HFFc6 (cell line): Measurements from ENCODE around the gene PPP1R12B. TPM values are rescaled to one million over a fixed set of nuclear protein-coding genes. Genes with fewer than 3 reads are reported as not detected.

Experiments used
- DNase-seq: peaks from one replicate; pipeline ENCODE4 v3.0.0-alpha.2; 2018
- H3K27ac Mint-ChIP-seq: 2 replicates; pipeline ENCODE4 v1.8.0; 2020; ENCODE audit warnings: mild to moderate bottlenecking, mixed read lengths
- H3K27me3 Mint-ChIP-seq: 2 replicates; pipeline ENCODE4 v1.8.0; 2021; ENCODE audit warnings: mild to moderate bottlenecking, moderate library complexity, mixed read lengths; ENCODE audit not compliant: insufficient read depth
- H3K36me3 Mint-ChIP-seq: 2 replicates; pipeline ENCODE4 v1.8.0; 2021; ENCODE audit warnings: low read depth, mixed read lengths
- H3K4me1 Mint-ChIP-seq: 2 replicates; pipeline ENCODE4 v1.8.0; 2020; ENCODE audit warnings: low read depth, mixed read lengths
- H3K4me3 Mint-ChIP-seq: 2 replicates; pipeline ENCODE4 v1.8.0; 2020; ENCODE audit warnings: mild to moderate bottlenecking, moderate library complexity, mixed read lengths
- H3K9me3 Mint-ChIP-seq: 2 replicates; pipeline ENCODE4 v1.8.0; 2020; ENCODE audit warnings: mild to moderate bottlenecking, mixed read lengths
- total RNA-seq, 6 experiments: library from RNA; stranded (reverse); fragmentation: NEBNext Ultra II Directional; extraction: Animal tissue kit (Norgen Biotek cat#: 25700); gene quantifications; 2 replicates in 1 of 6; 3 replicates in 5 of 6; pipeline ENCODE4 v1.2.3, GENCODE V29; 2021
- TF ChIP-seq, protein P1 (sequence below): fragments of 200-600 bp; sonication (generic); IDR thresholded peaks from 2 replicates; pipeline ENCODE4 v1.5.0; 2021; ENCODE audit warnings: antibody characterized with exemption, mild to moderate bottlenecking

PPP1R12B gene
- total RNA-seq, 6 experiments from 2014 or later: 5.3 to 9.9 (median 6.9) TPM

DNA sequence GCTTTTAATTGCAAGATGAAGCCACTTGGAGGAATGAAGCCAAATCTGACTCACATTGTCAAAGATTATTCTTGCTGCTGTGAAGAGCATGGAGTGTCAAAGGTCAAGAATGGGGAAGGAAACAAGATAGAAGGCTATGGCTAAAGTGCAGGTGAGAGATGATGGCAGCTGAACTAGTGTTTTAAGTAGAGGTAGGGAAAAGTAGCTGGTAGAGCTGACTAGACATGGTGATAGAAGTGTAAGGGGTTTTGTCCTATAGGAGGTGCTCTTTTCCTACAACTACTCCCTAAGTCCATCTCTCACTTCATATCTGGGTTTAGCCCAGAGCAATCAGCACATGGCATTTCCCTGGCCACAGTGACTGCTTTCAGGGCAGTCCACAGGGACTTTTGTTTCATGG lies 18.6 kb upstream of the PPP1R12B start:
- DNase-seq: no peak
- Mint-ChIP-seq H3K4me3 (no peak overlapping the region), H3K4me1 (no peaks in the 10 kb centered on the region), H3K9me3 (no peaks in the 10 kb centered on the region), H3K27me3 (no peaks in the 10 kb centered on the region; the same call in 1 of the 2 replicates), H3K36me3 (peaks cover 17% of the 10 kb centered on the region), H3K27ac (no peak overlapping the region)
- TF ChIP-seq, protein P1, sequence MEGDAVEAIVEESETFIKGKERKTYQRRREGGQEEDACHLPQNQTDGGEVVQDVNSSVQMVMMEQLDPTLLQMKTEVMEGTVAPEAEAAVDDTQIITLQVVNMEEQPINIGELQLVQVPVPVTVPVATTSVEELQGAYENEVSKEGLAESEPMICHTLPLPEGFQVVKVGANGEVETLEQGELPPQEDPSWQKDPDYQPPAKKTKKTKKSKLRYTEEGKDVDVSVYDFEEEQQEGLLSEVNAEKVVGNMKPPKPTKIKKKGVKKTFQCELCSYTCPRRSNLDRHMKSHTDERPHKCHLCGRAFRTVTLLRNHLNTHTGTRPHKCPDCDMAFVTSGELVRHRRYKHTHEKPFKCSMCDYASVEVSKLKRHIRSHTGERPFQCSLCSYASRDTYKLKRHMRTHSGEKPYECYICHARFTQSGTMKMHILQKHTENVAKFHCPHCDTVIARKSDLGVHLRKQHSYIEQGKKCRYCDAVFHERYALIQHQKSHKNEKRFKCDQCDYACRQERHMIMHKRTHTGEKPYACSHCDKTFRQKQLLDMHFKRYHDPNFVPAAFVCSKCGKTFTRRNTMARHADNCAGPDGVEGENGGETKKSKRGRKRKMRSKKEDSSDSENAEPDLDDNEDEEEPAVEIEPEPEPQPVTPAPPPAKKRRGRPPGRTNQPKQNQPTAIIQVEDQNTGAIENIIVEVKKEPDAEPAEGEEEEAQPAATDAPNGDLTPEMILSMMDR: no peak

DNA sequence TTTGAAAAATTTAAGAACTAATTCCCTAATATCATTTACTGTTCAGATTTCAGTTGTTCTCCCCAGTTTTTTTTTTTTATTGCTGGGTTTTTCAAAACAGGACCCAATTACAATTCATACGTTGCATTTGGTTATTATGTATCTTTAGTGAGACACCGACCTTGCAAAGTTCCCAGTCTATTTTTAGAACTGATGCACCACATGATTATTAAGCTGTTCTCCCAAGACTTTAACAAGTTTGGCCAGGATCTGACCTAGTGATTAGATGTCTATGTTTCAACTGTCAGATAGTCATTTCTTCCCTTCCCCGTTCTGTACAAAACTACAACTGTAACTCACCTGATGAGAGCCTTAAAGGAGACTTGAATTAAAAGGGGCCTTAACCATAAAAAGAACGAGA lies 14.6 kb upstream of the PPP1R12B start:
- no peaks in the 10 kb centered on the region for H3K9me3 Mint-ChIP-seq
- peaks cover 17% of the 10 kb centered on the region for H3K36me3 Mint-ChIP-seq
- H3K4me3 Mint-ChIP-seq: no peak overlapping the region
- H3K4me1 Mint-ChIP-seq: no peaks in the 10 kb centered on the region
- DNase-seq: no peak
- H3K27me3 Mint-ChIP-seq: no peaks in the 10 kb centered on the region; the same call in 1 of the 2 replicates
- TF ChIP-seq, protein P1: no peak
- no peak overlapping the region; the same call in 1 of the 2 replicates for H3K27ac Mint-ChIP-seq

DNA sequence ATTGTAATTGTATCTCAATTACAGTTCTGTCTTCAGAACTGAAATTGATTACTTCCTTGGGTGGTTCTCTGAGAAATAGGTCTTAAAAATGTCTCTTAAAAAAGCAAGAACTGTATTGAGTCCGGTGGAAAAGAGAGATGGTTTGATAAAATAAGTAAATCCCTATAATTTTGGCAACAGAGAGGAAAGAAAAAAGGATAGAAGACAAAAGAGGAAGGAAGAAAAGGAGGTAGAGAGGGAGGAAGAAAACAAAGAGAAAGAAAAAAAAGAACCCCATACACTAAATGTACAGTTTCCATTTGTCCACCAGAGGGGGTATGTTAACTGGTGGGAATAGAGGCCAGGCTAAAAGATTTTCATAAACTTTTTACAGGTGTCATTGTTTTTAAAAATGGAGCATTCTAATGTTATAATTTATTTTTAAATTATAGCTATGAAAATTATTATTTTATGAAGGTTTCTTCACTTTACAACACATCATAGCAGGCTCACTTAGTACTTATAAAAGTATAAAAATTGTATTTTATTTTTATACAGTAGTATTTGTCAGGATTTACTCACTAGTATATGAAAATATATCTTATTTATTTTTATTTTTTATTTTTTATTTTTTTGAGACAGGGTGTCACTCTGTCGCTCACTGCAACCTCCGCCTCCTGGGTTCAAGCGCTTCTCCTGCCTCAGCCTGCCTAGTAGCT lies 4.7 kb upstream of the PPP1R12B start:
- DNase-seq: peak; percentile 54
- H3K9me3 Mint-ChIP-seq: no peaks in the 10 kb centered on the region
- peak overlapping the region; percentile 74 for H3K4me3 Mint-ChIP-seq
- H3K36me3 Mint-ChIP-seq: no peaks in the 10 kb centered on the region
- H3K27me3 Mint-ChIP-seq: peaks cover 4% of the 10 kb centered on the region
- peaks cover 34% of the 10 kb centered on the region for H3K4me1 Mint-ChIP-seq
- TF ChIP-seq, protein P1: peak; percentile 96
- peak overlapping the region; percentile 37; the same call in 1 of the 2 replicates for H3K27ac Mint-ChIP-seq

DNA sequence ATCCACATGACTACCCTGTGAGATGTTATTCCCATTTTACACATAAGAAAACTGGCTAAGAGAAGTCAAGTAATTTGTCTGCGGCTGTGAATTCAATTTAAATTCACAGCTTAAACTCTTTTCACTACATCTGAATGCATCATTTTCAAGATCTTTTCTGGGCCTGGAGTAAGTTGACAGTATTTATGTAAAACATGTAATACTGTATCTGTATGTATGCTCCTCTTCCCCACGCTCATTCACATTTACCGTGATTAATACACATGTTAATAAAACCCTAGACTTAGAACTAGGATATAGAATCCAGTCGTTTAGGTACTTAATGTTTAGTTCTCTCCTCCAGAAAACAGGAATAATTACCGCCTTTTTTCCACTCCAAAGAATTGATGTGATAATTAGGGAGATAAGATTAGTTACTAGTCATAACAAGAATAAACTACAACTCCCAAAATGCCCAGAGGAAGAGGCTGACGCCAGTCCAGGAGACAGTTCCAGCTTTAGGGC lies 442 bp upstream of the PPP1R12B start:
- H3K36me3 Mint-ChIP-seq: no peaks in the 10 kb centered on the region
- H3K4me1 Mint-ChIP-seq: peaks cover 30% of the 10 kb centered on the region
- H3K4me3 Mint-ChIP-seq: peak overlapping the region; percentile 93
- TF ChIP-seq, protein P1: no peak
- H3K27me3 Mint-ChIP-seq: no peaks in the 10 kb centered on the region
- no peak for DNase-seq
- no peaks in the 10 kb centered on the region for H3K9me3 Mint-ChIP-seq
- peak overlapping the region; percentile 99 for H3K27ac Mint-ChIP-seq

DNA sequence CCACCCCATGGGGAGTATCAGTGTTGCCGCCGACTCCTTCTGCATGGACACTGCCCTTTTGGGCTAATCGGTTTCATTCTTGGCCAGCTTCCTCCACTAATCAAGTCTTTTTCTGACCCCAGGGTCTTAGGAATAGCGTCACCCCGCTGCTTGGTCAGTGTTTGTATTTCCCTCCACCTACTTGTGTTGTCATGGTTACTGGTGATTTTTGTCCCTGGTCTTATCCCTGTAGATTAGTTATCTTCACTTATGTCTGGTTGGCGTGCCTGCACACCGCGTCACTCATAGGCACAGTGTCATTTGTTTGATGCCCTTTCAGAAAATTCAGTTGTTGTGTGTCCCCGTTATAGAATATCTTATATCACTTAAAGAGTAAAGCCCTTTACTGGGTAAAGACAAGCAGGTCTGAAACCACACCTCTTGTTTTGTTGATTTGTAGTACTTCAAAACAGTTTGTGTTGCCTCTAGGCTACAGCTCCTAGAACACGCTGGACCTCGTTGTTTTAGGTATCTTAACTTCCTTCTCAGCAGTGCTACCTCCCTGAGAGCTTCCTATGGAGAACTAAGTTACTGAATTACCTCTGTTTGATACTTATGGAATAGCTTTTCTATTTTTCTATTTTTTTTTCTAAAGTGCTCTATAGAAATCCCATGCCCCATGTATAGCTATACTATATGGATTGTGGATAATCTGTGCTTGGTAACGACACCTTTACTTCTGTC lies 868 bp downstream of the PPP1R12B start:
- no peaks in the 10 kb centered on the region for H3K36me3 Mint-ChIP-seq
- DNase-seq: peak; percentile 88
- peak overlapping the region; percentile 93 for H3K4me3 Mint-ChIP-seq
- H3K27me3 Mint-ChIP-seq: no peaks in the 10 kb centered on the region
- TF ChIP-seq, protein P1: no peak
- peak overlapping the region; percentile 99 for H3K27ac Mint-ChIP-seq
- peaks cover 23% of the 10 kb centered on the region for H3K4me1 Mint-ChIP-seq
- H3K9me3 Mint-ChIP-seq: no peaks in the 10 kb centered on the region
